CD8-positive, alpha-beta memory T cell (primary cell): Measurements from ENCODE around the gene C7. TPM values are rescaled to one million over a fixed set of nuclear protein-coding genes. Genes with fewer than 3 reads are reported as not detected.

Experiments used
- CTCF ChIA-PET: fragments of 350-600 bp; sonication (Branson Sonifier 250); formaldehyde crosslinking; loops from one replicate; lab custom pipeline; 2021; ENCODE audit warnings: antibody characterized with exemption; lab: Charles Lee
- POLR2A ChIA-PET: fragments of 350-600 bp; sonication (Branson Sonifier 250); formaldehyde crosslinking; loops from one replicate; lab custom pipeline; 2021; ENCODE audit warnings: antibody characterized with exemption; lab: Charles Lee
- DNase-seq, 5 donors: peaks; one replicate each; pipeline versions ENCODE4 v3.0.0 to v3.0.0-alpha.2; 2020 to 2022; ENCODE audit warnings: mixed read lengths in 1 of 5
- H3K27ac ChIP-seq: one replicate; pipeline ENCODE4 v1.7.0; 2013; ENCODE audit warnings: low read depth, mild to moderate bottlenecking, low read length, moderate library complexity
- H3K27me3 ChIP-seq: 2 replicates; pipeline ENCODE4 v1.7.0; 2013; ENCODE audit warnings: low read length, mild to moderate bottlenecking; ENCODE audit not compliant: insufficient read depth, poor library complexity, severe bottlenecking
- H3K36me3 ChIP-seq: 2 replicates; pipeline ENCODE4 v1.7.0; 2013; ENCODE audit warnings: mild to moderate bottlenecking, low read length, moderate library complexity; ENCODE audit not compliant: insufficient read depth
- H3K4me1 ChIP-seq: 2 replicates; pipeline ENCODE4 v1.7.0; 2013; ENCODE audit warnings: mild to moderate bottlenecking, low read length, moderate library complexity; ENCODE audit not compliant: insufficient read depth
- H3K4me3 ChIP-seq: 2 replicates; pipeline ENCODE4 v1.7.0; 2013; ENCODE audit warnings: mild to moderate bottlenecking, low read length
- H3K9me3 ChIP-seq: 2 replicates; pipeline ENCODE4 v1.7.0; 2013; ENCODE audit warnings: mild to moderate bottlenecking, low read length
- H3K27ac Mint-ChIP-seq, 8 donors: one replicate each; pipeline ENCODE4 v1.8.0; 2020 to 2021; ENCODE audit warnings: mixed read lengths in 8 of 8, mild to moderate bottlenecking in 6 of 8, inconsistent platforms in 3 of 8, moderate library complexity in 3 of 8
- H3K27me3 Mint-ChIP-seq, 2 donors: one replicate each; pipeline ENCODE4 v1.8.0; 2020 to 2021; ENCODE audit warnings: mixed read lengths in 2 of 2, mild to moderate bottlenecking in 1 of 2, moderate library complexity in 1 of 2
- H3K36me3 Mint-ChIP-seq, 3 donors: one replicate each; pipeline ENCODE4 v1.8.0; 2020 to 2021; ENCODE audit warnings: mixed read lengths in 3 of 3, inconsistent platforms in 1 of 3, mild to moderate bottlenecking in 1 of 3
- H3K4me1 Mint-ChIP-seq, 3 donors: one replicate each; pipeline ENCODE4 v1.8.0; 2020 to 2021; ENCODE audit warnings: mixed read lengths in 3 of 3, inconsistent platforms in 1 of 3, mild to moderate bottlenecking in 1 of 3
- H3K4me3 Mint-ChIP-seq, 7 donors: one replicate each; pipeline ENCODE4 v1.8.0; 2020 to 2021; ENCODE audit warnings: mixed read lengths in 7 of 7, mild to moderate bottlenecking in 6 of 7, moderate library complexity in 4 of 7, inconsistent platforms in 2 of 7
- H3K9me3 Mint-ChIP-seq, 5 donors: one replicate each; pipeline ENCODE4 v1.8.0; 2020 to 2022; ENCODE audit warnings: mixed read lengths in 5 of 5, mild to moderate bottlenecking in 3 of 5, moderate library complexity in 2 of 5, inconsistent platforms in 1 of 5
- polyA plus RNA-seq: library from polyadenylated mRNA; unstranded; fragments of 300-500 nt; fragmentation: Illumina TruSeq; gene quantifications from one replicate; pipeline ENCODE4 v1.2.3, GENCODE V29; 2021
- total RNA-seq, 2 experiments: library from RNA; stranded (reverse); gene quantifications; one replicate each; pipeline ENCODE4 v1.2.3, GENCODE V29; 2021

Gene C7
- total and polyA plus RNA-seq, 3 experiments from 2014 or later = not detected

- Histone ChIP-seq H3K4me1 (no peaks in the 10 kb centered on the region), H3K27me3 (peaks cover 3% of the 10 kb centered on the region), H3K27ac (no peak overlapping the region), H3K9me3 (no peaks in the 10 kb centered on the region), H3K4me3 (no peak overlapping the region), H3K36me3 (no peaks in the 10 kb centered on the region)
- Mint-ChIP-seq H3K36me3 (no peaks in the 10 kb centered on the region), H3K4me1 (no peaks in the 10 kb centered on the region), H3K27me3 (peaks cover 3 to 27% of the 10 kb centered on the region in 2 donors), H3K9me3 (peaks cover 4 to 11% (median 4%) of the 10 kb centered on the region in 5 donors), H3K4me3 (no peak overlapping the region), H3K27ac (no peak overlapping the region)
- CTCF ChIA-PET = no interaction called here
- POLR2A ChIA-PET = no interaction called here
- no peak for DNase-seq
Measured at GRCh38 chr5:40985501-40985900, 76.2 kb downstream of the C7 start.

- no peaks in the 10 kb centered on the region for H3K36me3 Mint-ChIP-seq
- H3K4me1 Mint-ChIP-seq = no peaks in the 10 kb centered on the region
- DNase-seq = no peak
- no peak overlapping the region for H3K4me3 Mint-ChIP-seq
- Histone ChIP-seq H3K4me1 (no peaks in the 10 kb centered on the region), H3K9me3 (no peaks in the 10 kb centered on the region), H3K27ac (no peak overlapping the region), H3K27me3 (peaks cover 3% of the 10 kb centered on the region), H3K36me3 (no peaks in the 10 kb centered on the region), H3K4me3 (no peak overlapping the region)
- no peak overlapping the region for H3K27ac Mint-ChIP-seq
- peaks cover 2 to 18% of the 10 kb centered on the region in 2 donors for H3K27me3 Mint-ChIP-seq
- peaks cover 4 to 11% (median 4%) of the 10 kb centered on the region in 5 donors for H3K9me3 Mint-ChIP-seq
- CTCF ChIA-PET = interaction anchor here (1.0 kb wide), 1 partner anchor 9 kb away, joined by 3 read pairs; no protein-coding TSS in a partner anchor
- POLR2A ChIA-PET = no interaction called here
Measured at GRCh38 chr5:40986666-40987065, 77.4 kb downstream of the C7 start.

GRCh38 chr5:40987349-40987748 lies 78.1 kb downstream of the C7 start:
- CTCF ChIA-PET = interaction anchor here (1.0 kb wide), 1 partner anchor 10 kb away, joined by 3 read pairs; no protein-coding TSS in a partner anchor
- Histone ChIP-seq H3K9me3 (no peaks in the 10 kb centered on the region), H3K27ac (no peak overlapping the region), H3K36me3 (no peaks in the 10 kb centered on the region), H3K4me3 (no peak overlapping the region), H3K27me3 (peaks cover 3% of the 10 kb centered on the region), H3K4me1 (no peaks in the 10 kb centered on the region)
- Mint-ChIP-seq H3K4me1 (no peaks in the 10 kb centered on the region), H3K27ac (no peak overlapping the region), H3K4me3 (no peak overlapping the region), H3K36me3 (no peaks in the 10 kb centered on the region), H3K27me3 (peaks cover 0 to 15% of the 10 kb centered on the region in 2 donors), H3K9me3 (peaks cover 4 to 11% (median 4%) of the 10 kb centered on the region in 5 donors)
- DNase-seq = no peak
- POLR2A ChIA-PET = no interaction called here

GRCh38 chr5:40988746-40989510 lies 79.6 kb downstream of the C7 start:
- ChIA-PET CTCF (no interaction called here), POLR2A (no interaction called here)
- no peak overlapping the region for H3K27ac ChIP-seq

GRCh38 chr5:40991168-40991980 lies 82.1 kb downstream of the C7 start:
- no peaks in the 10 kb centered on the region for H3K4me1 ChIP-seq
- Mint-ChIP-seq H3K27ac (no peak overlapping the region), H3K36me3 (no peaks in the 10 kb centered on the region), H3K9me3 (peaks cover 4 to 11% (median 4%) of the 10 kb centered on the region in 5 donors), H3K4me1 (no peaks in the 10 kb centered on the region), H3K27me3 (peaks cover 1 to 7% of the 10 kb centered on the region in 2 donors), H3K4me3 (no peak overlapping the region)
- no peak for DNase-seq
- no peak overlapping the region for H3K27ac ChIP-seq
- H3K36me3 ChIP-seq = no peaks in the 10 kb centered on the region
- POLR2A ChIA-PET = no interaction called here
- H3K27me3 ChIP-seq = no peaks in the 10 kb centered on the region
- H3K9me3 ChIP-seq = no peaks in the 10 kb centered on the region
- H3K4me3 ChIP-seq = no peak overlapping the region
- CTCF ChIA-PET = no interaction called here

More at GRCh38 chr5:40988746-40989510, 79.6 kb downstream of the C7 start:
- Histone ChIP-seq H3K9me3 (no peaks in the 10 kb centered on the region), H3K36me3 (no peaks in the 10 kb centered on the region), H3K4me3 (no peak overlapping the region), H3K4me1 (no peaks in the 10 kb centered on the region), H3K27me3 (no peaks in the 10 kb centered on the region)
- Mint-ChIP-seq H3K27ac (no peak overlapping the region), H3K4me3 (no peak overlapping the region), H3K36me3 (no peaks in the 10 kb centered on the region), H3K4me1 (no peaks in the 10 kb centered on the region), H3K27me3 (peaks cover 0 to 8% of the 10 kb centered on the region in 2 donors), H3K9me3 (peaks cover 4 to 11% (median 4%) of the 10 kb centered on the region in 5 donors)
- DNase-seq = no peak

- no peak overlapping the region for H3K4me3 Mint-ChIP-seq
- peaks cover under 1 to 6% (median 4%) of the 10 kb centered on the region in 5 donors for H3K9me3 Mint-ChIP-seq
- H3K36me3 Mint-ChIP-seq = no peaks in the 10 kb centered on the region
- Histone ChIP-seq H3K27ac (no peak overlapping the region), H3K9me3 (no peaks in the 10 kb centered on the region), H3K36me3 (no peaks in the 10 kb centered on the region), H3K4me1 (no peaks in the 10 kb centered on the region), H3K4me3 (no peak overlapping the region), H3K27me3 (no peaks in the 10 kb centered on the region)
- H3K4me1 Mint-ChIP-seq = no peaks in the 10 kb centered on the region
- ChIA-PET CTCF (no interaction called here), POLR2A (no interaction called here)
- peaks cover 1 to 4% of the 10 kb centered on the region in 2 donors for H3K27me3 Mint-ChIP-seq
- no peak overlapping the region for H3K27ac Mint-ChIP-seq
- no peak for DNase-seq
Measured at GRCh38 chr5:40991981-40992559, 82.8 kb downstream of the C7 start.

- POLR2A ChIA-PET = no interaction called here
- Mint-ChIP-seq H3K9me3 (no peaks in the 10 kb centered on the region), H3K36me3 (no peaks in the 10 kb centered on the region), H3K4me1 (no peaks in the 10 kb centered on the region), H3K4me3 (no peak overlapping the region), H3K27ac (no peak overlapping the region), H3K27me3 (peaks cover 0 to 1% of the 10 kb centered on the region in 2 donors)
- Histone ChIP-seq H3K27ac (no peak overlapping the region), H3K27me3 (no peaks in the 10 kb centered on the region), H3K9me3 (no peaks in the 10 kb centered on the region), H3K4me1 (no peaks in the 10 kb centered on the region), H3K4me3 (no peak overlapping the region), H3K36me3 (no peaks in the 10 kb centered on the region)
- no peak for DNase-seq
- CTCF ChIA-PET = no interaction called here
Measured at GRCh38 chr5:40995801-40996586, 86.7 kb downstream of the C7 start.
